WTC11 (cell line): Measurements from ENCODE around the gene SLC25A12. TPM values are rescaled to one million over a fixed set of nuclear protein-coding genes. Genes with fewer than 3 reads are reported as not detected.

ENCODE experiments used
- ATAC-seq: fragments of 200-7000 bp; cut with Tn5 transposase; 2 replicates; pipeline ENCODE4 v1.10.0; 2021; ENCODE audit warnings: mild to moderate bottlenecking, moderate library complexity
- CTCF ChIA-PET: fragments of 300-600 bp; sonication (Branson Sonifier 250); formaldehyde crosslinking; loops from one replicate; lab custom pipeline; 2021; ENCODE audit warnings: antibody characterized with exemption; lab: Charles Lee
- POLR2A ChIA-PET: fragments of 350-600 bp; sonication (Branson Sonifier 250); formaldehyde crosslinking; loops from one replicate; lab custom pipeline; 2021; ENCODE audit warnings: antibody characterized with exemption; lab: Charles Lee
- DNase-seq: peaks from one replicate; pipeline ENCODE4 v3.0.0; 2021; ENCODE audit warnings: low spot score
- H3K27ac Mint-ChIP-seq: 2 replicates; pipeline ENCODE4 v1.8.0; 2021; ENCODE audit warnings: mixed read lengths
- H3K27me3 Mint-ChIP-seq: 2 replicates; pipeline ENCODE4 v1.8.0; 2021; ENCODE audit warnings: low read depth, mild to moderate bottlenecking, moderate library complexity, mixed read lengths
- H3K36me3 Mint-ChIP-seq: 2 replicates; pipeline ENCODE4 v1.8.0; 2021; ENCODE audit warnings: mixed read lengths
- H3K4me1 Mint-ChIP-seq: 2 replicates; pipeline ENCODE4 v1.8.0; 2022; ENCODE audit warnings: mixed read lengths
- H3K4me3 Mint-ChIP-seq: 2 replicates; pipeline ENCODE4 v1.8.0; 2021; ENCODE audit warnings: mild to moderate bottlenecking, moderate library complexity, mixed read lengths
- H3K9me3 Mint-ChIP-seq: 2 replicates; pipeline ENCODE4 v1.8.0; 2021; ENCODE audit warnings: mixed read lengths
- ESRRA ChIP-seq: sonication (generic); formaldehyde crosslinking; IDR thresholded peaks from 2 replicates; pipeline ENCODE4 v1.8.1; 2022; ENCODE audit warnings: mild to moderate bottlenecking, missing genetic modification reagents, borderline replicate concordance
- HMGA2 ChIP-seq: fragments of 250-450 bp; sonication (Bioruptor Pico); IDR thresholded peaks from 2 replicates; pipeline ENCODE4 v1.4.0; 2021; ENCODE audit warnings: mild to moderate bottlenecking, moderate library complexity
- IRF2 ChIP-seq: sonication (generic); formaldehyde crosslinking; IDR thresholded peaks from 2 replicates; pipeline ENCODE4 v1.8.0; 2022; ENCODE audit warnings: low read depth, missing genetic modification reagents, borderline replicate concordance
- JUN ChIP-seq: sonication (generic); formaldehyde crosslinking; IDR thresholded peaks from 2 replicates; pipeline ENCODE4 v1.8.0; 2023; ENCODE audit warnings: mild to moderate bottlenecking, missing genetic modification reagents
- MYBL2 ChIP-seq: sonication (generic); formaldehyde crosslinking; IDR thresholded peaks from 2 replicates; pipeline ENCODE4 v1.8.1; 2023; ENCODE audit warnings: mild to moderate bottlenecking, moderate library complexity, missing genetic modification reagents
- SMAD3 ChIP-seq: sonication (generic); formaldehyde crosslinking; IDR thresholded peaks from 2 replicates; pipeline ENCODE4 v1.8.0; 2022; ENCODE audit warnings: missing genetic modification reagents, mild to moderate bottlenecking, borderline replicate concordance
- SMAD4 ChIP-seq: sonication (generic); formaldehyde crosslinking; IDR thresholded peaks from 2 replicates; pipeline ENCODE4 v1.8.0; 2022; ENCODE audit warnings: mild to moderate bottlenecking, missing genetic modification reagents
- TCF7 ChIP-seq: sonication (generic); formaldehyde crosslinking; IDR thresholded peaks from 2 replicates; pipeline ENCODE4 v1.8.0; 2022; ENCODE audit warnings: mild to moderate bottlenecking, low read depth, missing genetic modification reagents, moderate library complexity
- TEAD4 ChIP-seq: sonication (generic); formaldehyde crosslinking; IDR thresholded peaks from 2 replicates; pipeline ENCODE4 v1.8.0; 2022; ENCODE audit warnings: mild to moderate bottlenecking, missing genetic modification reagents
- TP53 ChIP-seq: sonication (generic); formaldehyde crosslinking; IDR thresholded peaks from 2 replicates; pipeline ENCODE4 v1.8.1; 2023; ENCODE audit warnings: mild to moderate bottlenecking, missing genetic modification reagents
- USF1 ChIP-seq: sonication (generic); formaldehyde crosslinking; IDR thresholded peaks from 2 replicates; pipeline ENCODE4 v1.8.0; 2022; ENCODE audit warnings: mild to moderate bottlenecking, missing genetic modification reagents
- ZNF121 ChIP-seq: sonication (generic); formaldehyde crosslinking; IDR thresholded peaks from 2 replicates; pipeline ENCODE4 v1.8.0; 2023; ENCODE audit warnings: missing genetic modification reagents
- ZNF232 ChIP-seq: sonication (generic); formaldehyde crosslinking; IDR thresholded peaks from 2 replicates; pipeline ENCODE4 v1.8.0; 2022; ENCODE audit warnings: mild to moderate bottlenecking, missing genetic modification reagents
- ZNF317 ChIP-seq: sonication (generic); formaldehyde crosslinking; IDR thresholded peaks from 2 replicates; pipeline ENCODE4 v1.8.1; 2023; ENCODE audit warnings: low read depth, mild to moderate bottlenecking, moderate library complexity, missing genetic modification reagents, borderline replicate concordance
- ZNF423 ChIP-seq: fragments of 250-450 bp; sonication (Bioruptor Pico); IDR thresholded peaks from 2 replicates; pipeline ENCODE4 v2.1.2; 2022; ENCODE audit warnings: mild to moderate bottlenecking, moderate library complexity
- total RNA-seq: library from RNA; stranded (reverse); gene quantifications from 3 replicates; pipeline ENCODE4 v1.2.3, GENCODE V29; 2021
- TF ChIP-seq, protein P1 (sequence below): sonication (generic); formaldehyde crosslinking; IDR thresholded peaks from 2 replicates; pipeline ENCODE4 v1.8.1; 2022; ENCODE audit warnings: low read depth, missing genetic modification reagents, borderline replicate concordance
- TF ChIP-seq, protein P2 (sequence below): sonication (generic); formaldehyde crosslinking; IDR thresholded peaks from 2 replicates; pipeline ENCODE4 v1.8.0; 2022; ENCODE audit warnings: mild to moderate bottlenecking, missing genetic modification reagents
- TF ChIP-seq, protein P3 (sequence below): sonication (generic); formaldehyde crosslinking; IDR thresholded peaks from 2 replicates; pipeline ENCODE4 v1.8.1; 2023; ENCODE audit warnings: mild to moderate bottlenecking, missing genetic modification reagents
- TF ChIP-seq, protein P4 (sequence below): sonication (generic); formaldehyde crosslinking; conservative IDR thresholded peaks from 2 replicates; pipeline ENCODE4 v1.8.1; 2022; ENCODE audit warnings: mild to moderate bottlenecking, missing genetic modification reagents
- TF ChIP-seq, protein P5 (sequence below): sonication (generic); formaldehyde crosslinking; conservative IDR thresholded peaks from 2 replicates; pipeline ENCODE4 v1.8.1; 2023; ENCODE audit warnings: mild to moderate bottlenecking, low read depth, missing genetic modification reagents, moderate library complexity

Gene SLC25A12
- total RNA-seq, 1 experiment from 2014 or later, result 9.0 TPM

DNA sequence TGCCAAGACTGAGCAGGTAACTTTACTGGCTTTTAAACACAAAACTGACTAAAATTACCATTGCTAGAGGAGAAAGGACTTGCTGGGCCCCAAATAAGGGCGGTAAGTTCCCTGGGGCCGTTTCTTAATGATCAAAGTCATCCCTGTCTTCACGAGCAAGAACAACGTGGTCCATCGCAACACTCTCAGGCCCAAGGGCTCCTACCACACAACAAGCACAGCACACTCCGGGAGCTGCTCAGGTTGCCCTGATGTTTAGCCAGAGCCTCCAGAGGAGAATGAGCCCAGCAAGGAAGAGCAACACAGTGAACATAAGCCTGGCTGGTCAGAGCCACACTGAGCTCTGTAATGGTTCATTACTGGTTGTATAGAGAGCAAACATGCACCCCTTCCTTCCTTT lies 104.1 kb downstream of the SLC25A12 start:
- POLR2A ChIA-PET, result no interaction called here
- TF ChIP-seq USF1 (CRISPR knock-in tag) (no peak), ZNF423 (CRISPR knock-in tag) (no peak), ZNF121 (no peak), JUN (CRISPR knock-in tag) (no peak), SMAD3 (no peak), MYBL2 (CRISPR knock-in tag) (no peak), IRF2 (CRISPR knock-in tag) (no peak), HMGA2 (CRISPR knock-in tag) (no peak), ZNF317 (CRISPR knock-in tag) (no peak), ESRRA (CRISPR knock-in tag) (no peak), SMAD4 (CRISPR knock-in tag) (no peak), TP53 (CRISPR knock-in tag) (no peak)
- TF ChIP-seq, protein P1, sequence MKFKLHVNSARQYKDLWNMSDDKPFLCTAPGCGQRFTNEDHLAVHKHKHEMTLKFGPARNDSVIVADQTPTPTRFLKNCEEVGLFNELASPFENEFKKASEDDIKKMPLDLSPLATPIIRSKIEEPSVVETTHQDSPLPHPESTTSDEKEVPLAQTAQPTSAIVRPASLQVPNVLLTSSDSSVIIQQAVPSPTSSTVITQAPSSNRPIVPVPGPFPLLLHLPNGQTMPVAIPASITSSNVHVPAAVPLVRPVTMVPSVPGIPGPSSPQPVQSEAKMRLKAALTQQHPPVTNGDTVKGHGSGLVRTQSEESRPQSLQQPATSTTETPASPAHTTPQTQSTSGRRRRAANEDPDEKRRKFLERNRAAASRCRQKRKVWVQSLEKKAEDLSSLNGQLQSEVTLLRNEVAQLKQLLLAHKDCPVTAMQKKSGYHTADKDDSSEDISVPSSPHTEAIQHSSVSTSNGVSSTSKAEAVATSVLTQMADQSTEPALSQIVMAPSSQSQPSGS (CRISPR knock-in tag), result no peak
- TF ChIP-seq, protein P2, sequence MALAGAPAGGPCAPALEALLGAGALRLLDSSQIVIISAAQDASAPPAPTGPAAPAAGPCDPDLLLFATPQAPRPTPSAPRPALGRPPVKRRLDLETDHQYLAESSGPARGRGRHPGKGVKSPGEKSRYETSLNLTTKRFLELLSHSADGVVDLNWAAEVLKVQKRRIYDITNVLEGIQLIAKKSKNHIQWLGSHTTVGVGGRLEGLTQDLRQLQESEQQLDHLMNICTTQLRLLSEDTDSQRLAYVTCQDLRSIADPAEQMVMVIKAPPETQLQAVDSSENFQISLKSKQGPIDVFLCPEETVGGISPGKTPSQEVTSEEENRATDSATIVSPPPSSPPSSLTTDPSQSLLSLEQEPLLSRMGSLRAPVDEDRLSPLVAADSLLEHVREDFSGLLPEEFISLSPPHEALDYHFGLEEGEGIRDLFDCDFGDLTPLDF (CRISPR knock-in tag), result no peak
- TF ChIP-seq, protein P3, sequence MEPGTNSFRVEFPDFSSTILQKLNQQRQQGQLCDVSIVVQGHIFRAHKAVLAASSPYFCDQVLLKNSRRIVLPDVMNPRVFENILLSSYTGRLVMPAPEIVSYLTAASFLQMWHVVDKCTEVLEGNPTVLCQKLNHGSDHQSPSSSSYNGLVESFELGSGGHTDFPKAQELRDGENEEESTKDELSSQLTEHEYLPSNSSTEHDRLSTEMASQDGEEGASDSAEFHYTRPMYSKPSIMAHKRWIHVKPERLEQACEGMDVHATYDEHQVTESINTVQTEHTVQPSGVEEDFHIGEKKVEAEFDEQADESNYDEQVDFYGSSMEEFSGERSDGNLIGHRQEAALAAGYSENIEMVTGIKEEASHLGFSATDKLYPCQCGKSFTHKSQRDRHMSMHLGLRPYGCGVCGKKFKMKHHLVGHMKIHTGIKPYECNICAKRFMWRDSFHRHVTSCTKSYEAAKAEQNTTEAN (CRISPR knock-in tag), result no peak
- TF ChIP-seq, protein P4, sequence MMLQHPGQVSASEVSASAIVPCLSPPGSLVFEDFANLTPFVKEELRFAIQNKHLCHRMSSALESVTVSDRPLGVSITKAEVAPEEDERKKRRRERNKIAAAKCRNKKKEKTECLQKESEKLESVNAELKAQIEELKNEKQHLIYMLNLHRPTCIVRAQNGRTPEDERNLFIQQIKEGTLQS (CRISPR knock-in tag), result no peak
- TF ChIP-seq, protein P5, sequence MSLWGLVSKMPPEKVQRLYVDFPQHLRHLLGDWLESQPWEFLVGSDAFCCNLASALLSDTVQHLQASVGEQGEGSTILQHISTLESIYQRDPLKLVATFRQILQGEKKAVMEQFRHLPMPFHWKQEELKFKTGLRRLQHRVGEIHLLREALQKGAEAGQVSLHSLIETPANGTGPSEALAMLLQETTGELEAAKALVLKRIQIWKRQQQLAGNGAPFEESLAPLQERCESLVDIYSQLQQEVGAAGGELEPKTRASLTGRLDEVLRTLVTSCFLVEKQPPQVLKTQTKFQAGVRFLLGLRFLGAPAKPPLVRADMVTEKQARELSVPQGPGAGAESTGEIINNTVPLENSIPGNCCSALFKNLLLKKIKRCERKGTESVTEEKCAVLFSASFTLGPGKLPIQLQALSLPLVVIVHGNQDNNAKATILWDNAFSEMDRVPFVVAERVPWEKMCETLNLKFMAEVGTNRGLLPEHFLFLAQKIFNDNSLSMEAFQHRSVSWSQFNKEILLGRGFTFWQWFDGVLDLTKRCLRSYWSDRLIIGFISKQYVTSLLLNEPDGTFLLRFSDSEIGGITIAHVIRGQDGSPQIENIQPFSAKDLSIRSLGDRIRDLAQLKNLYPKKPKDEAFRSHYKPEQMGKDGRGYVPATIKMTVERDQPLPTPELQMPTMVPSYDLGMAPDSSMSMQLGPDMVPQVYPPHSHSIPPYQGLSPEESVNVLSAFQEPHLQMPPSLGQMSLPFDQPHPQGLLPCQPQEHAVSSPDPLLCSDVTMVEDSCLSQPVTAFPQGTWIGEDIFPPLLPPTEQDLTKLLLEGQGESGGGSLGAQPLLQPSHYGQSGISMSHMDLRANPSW (CRISPR knock-in tag), result no peak
- TF ChIP-seq, all 79 proteins: peak for 0
- Mint-ChIP-seq H3K36me3 (peaks cover 18% of the 10 kb centered on the region), H3K4me1 (peaks cover 58% of the 10 kb centered on the region), H3K9me3 (no peaks in the 10 kb centered on the region), H3K27ac (0 out of 2 replicates have a peak overlapping the region, but pooled peaks have one; percentile 12), H3K4me3 (no peak overlapping the region), H3K27me3 (no peaks in the 10 kb centered on the region)
- DNase-seq (no peak), ATAC-seq (no peak)
- CTCF ChIA-PET, result interaction anchor here (0.5 to 4.2 kb wide), 5 partner anchors 86 to 337 kb away, joined by 3 to 12 read pairs (median 4); no protein-coding TSS in a partner anchor

GRCh38 chr2:171788316-171788993 lies 105.6 kb downstream of the SLC25A12 start:
- DNase-seq, result no peak
- TF ChIP-seq TEAD4 (CRISPR knock-in tag), result no peak
- TF ChIP-seq TCF7 (CRISPR knock-in tag), result no peak
- TF ChIP-seq ZNF423 (CRISPR knock-in tag), result peak; percentile 84
- no peak for TF ChIP-seq ZNF232 (CRISPR knock-in tag)
- peaks cover 46% of the 10 kb centered on the region for H3K4me1 Mint-ChIP-seq
- no peaks in the 10 kb centered on the region for H3K9me3 Mint-ChIP-seq
- peak; percentile 73 for ATAC-seq
- H3K27me3 Mint-ChIP-seq, result no peaks in the 10 kb centered on the region
- POLR2A ChIA-PET, result no interaction called here
- peak overlapping the region; percentile 41; the same call in 1 of the 2 replicates for H3K4me3 Mint-ChIP-seq
- peak overlapping the region; percentile 93; the same call in 1 of the 2 replicates for H3K27ac Mint-ChIP-seq
- peaks cover 30% of the 10 kb centered on the region for H3K36me3 Mint-ChIP-seq
- CTCF ChIA-PET, result interaction anchor here (1.0 to 2.2 kb wide), 4 partner anchors 224 to 339 kb away, joined by 3 to 10 read pairs (median 4); no protein-coding TSS in a partner anchor
